ENCODE data around the gene ADCY3.

Gene ADCY3

GRCh38 chr2:24872344-24873115 is 47.5 kb downstream of the ADCY3 start:
- no peak for DNase-seq

DNA sequence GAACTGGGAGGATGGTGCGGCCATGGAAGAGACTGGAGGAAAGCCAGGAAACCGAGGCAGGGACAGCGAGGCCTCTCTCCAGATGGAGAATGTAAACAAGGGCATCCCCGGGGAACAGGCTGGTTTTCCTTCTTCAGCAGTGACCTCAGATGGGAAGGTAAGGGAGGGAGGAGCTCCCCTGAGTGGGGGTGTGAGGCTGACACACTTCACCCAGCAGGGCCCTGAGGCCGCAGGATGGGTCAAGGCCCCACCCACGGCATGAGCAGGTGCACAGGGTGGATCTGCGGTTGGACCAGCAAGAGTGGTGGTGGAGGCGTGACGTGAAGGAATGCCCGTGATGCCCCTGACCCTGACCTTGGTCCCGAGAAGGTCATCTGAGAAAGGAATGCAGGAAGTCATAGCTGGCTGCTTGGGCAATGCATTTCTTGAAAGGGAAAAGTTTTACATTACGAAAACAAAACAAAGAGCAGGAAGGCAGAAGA is 48.1 kb downstream of the ADCY3 start:
- DNase-seq = no peak

DNA sequence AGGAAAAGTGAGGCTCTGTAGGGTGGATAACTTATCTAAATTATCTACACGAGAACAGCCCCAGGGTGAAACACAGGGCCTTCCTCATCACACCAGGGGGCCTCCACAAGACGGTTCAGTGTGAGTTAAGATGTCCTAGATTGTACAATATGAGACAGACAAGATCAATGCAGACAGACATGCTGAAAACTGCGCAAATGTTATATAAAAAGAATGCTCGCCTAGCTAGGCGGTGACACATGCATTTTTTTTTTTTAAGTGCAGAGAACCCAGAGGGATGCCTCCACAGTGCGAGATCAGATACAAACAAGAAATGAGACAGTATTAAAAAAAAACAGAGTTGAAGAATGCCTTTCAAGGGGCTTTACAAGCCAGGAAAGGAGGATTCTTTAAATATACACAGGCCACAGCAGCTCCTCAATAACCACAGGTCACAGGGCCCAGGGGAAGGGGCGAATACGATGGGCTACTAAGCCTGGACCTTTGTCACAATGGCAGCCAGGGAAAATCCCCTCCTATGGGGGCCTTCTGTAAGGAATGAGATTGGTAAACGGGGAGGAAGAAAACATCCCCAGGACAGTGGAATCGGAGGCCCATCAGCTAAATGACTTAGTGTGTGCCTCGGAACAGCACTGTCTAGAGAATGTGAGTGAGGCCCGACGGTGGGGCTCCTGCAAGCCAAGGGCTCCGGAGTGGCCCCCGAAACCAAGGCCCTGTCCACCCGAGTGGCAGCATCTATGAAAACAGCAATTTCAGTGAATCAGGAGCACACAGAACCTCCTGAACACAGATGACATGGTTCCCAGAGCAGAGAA is 48.9 kb downstream of the ADCY3 start:
- no peak for DNase-seq

DNA sequence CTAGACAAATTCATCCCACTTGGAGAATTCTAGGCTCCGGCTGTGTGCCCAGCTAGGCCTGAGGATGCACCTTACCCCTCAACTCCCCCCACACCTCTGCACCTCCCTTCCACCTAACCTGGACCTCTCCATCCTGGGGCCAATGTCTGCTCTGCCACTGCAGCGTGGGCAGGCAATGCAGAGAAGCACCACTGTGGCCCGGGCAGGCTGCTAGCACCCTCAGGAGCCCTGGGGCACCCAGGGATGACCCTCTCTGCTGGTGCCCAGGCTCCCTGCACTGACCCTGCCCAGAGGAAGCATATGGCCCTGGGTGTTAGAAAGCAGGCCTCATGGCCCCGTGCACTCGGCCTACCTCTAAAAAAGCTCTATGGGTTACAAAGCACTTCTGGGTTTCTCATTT is 49.6 kb downstream of the ADCY3 start:
- DNase-seq = no peak

GRCh38 chr2:24866946-24867345 is 53.1 kb downstream of the ADCY3 start:
- DNase-seq = no peak

GRCh38 chr2:24863641-24864040 is 56.4 kb downstream of the ADCY3 start:
- DNase-seq = no peak

DNA sequence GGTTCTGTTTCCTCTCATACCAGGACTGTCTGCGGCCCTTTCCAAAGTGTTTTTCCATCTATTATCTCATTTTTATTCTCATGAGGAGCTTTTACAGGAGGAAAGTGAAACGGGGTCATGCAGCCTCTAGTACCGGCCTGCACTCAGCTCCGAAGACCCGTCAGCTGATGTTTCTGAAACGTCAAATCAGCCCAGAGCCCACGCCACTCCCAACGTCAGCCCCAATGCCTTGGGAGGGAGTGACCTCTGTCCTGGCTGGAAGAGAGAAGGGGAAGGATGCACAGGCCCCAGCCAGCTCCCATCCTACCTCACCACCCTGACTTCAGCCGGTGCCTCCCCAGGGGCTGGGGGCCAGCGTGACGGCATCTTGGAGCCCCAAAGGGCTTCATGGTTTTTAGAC is 58.5 kb downstream of the ADCY3 start:
- no peak for DNase-seq

GRCh38 chr2:24860631-24861030 is 59.4 kb downstream of the ADCY3 start:
- no peak for DNase-seq

GRCh38 chr2:24859968-24860600 is 60.0 kb downstream of the ADCY3 start:
- no peak for DNase-seq

GRCh38 chr2:24858996-24859395 is 61.0 kb downstream of the ADCY3 start:
- no peak for DNase-seq

DNA sequence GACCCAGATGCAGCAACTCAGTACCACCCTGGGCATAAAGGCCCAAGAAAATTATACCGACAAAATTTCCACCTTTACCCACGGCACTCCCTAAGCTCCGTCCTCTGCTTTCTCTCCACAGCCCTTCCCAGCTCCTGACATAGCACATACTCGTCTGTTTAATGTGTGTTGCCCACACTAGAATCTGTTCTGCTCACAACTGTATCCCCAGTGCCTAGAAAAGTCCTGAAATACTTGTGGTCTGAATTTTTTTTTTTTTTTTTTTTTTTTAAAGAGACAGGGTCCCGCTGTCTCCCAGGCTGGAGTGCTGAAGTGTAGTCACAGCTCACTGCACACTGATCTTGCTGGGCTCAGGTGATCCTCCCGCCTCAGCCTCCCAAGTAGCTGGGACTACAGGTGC is 62.3 kb downstream of the ADCY3 start:
- no peak for DNase-seq

- DNase-seq = no peak
Measured at GRCh38 chr2:24856791-24857211, 63.2 kb downstream of the ADCY3 start.

- no peak for DNase-seq
Measured at GRCh38 chr2:24855726-24856125, 64.3 kb downstream of the ADCY3 start.

DNA sequence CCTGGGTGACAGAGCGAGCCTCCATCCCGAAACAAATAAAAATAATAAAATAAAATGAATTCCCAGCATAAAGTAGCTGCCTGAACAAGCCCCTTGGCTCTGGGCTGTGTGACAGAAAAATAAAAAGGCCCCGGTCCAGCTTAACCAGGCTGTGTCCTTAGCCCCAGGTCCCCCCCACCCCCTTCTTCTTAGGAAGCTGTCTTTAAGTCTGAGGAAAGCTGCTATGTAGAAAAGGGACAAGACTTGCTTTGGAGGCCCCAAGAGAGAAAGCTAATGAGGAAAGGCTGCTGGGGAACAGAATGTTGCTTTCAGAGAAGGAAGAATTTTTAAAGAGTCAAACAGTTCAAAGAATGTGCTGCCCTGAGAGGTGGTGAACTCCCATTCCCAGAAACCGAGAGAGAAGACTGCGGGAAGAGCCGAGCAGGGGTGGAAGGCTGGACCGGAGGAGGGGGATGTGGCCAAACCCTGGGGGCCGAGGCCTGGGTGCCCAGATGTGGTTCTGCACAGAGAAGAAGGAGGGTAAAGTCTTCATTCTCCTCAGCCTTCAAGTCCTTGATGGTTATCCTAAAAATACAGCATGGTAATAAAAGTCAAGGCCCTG is 64.9 kb downstream of the ADCY3 start:
- no peak for DNase-seq

- DNase-seq = no peak
Measured at GRCh38 chr2:24853996-24854395, 66.0 kb downstream of the ADCY3 start.

DNA sequence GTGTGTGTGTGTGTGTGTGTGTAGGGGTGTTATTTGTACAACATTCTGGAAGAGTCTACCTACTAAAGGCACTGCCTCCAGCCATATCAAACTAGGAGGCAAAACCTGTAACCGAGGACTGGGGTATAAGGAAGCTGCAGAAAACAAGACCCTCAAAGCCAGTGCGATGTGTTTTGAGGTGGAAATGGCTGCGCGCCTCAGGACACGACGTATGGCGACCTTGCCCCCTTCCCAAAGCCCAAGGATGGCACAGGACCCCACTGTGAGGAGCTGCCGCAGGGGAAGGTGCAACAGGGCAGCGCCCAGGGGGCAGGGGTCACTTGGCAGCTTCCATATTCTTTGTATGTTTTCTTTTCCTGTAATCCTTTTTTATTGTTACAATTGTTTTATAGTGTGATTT is 67.0 kb downstream of the ADCY3 start:
- no peak for DNase-seq

DNA sequence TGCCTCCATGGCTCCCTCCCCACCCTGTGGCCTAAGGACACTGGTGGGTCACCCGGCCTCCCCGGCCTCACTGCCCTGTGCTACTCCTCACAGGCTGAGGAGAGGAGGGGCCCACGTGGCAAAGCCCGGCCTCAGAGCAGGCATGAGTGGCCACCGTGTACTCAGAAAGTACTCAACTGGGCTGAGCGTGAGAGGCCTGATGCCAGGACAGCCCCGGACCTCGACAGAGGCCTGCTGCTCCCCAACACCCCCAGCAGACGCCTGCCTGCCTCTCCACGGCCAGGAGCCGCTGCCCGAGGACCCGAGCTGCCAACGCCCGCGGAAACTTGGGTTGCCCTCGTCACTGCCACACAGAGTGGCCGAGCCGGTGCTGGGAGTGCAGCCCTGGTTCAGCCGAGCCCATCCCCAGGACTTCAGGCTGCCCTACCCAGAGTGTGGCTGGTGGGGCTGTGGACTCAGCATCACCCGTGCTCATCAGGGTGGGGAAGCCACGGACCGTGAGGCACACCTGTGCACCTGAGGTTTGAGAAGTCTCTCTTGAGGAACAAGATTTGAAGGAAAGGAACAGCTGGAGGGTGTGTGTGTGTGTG is 67.5 kb downstream of the ADCY3 start:
- DNase-seq = no peak

DNA sequence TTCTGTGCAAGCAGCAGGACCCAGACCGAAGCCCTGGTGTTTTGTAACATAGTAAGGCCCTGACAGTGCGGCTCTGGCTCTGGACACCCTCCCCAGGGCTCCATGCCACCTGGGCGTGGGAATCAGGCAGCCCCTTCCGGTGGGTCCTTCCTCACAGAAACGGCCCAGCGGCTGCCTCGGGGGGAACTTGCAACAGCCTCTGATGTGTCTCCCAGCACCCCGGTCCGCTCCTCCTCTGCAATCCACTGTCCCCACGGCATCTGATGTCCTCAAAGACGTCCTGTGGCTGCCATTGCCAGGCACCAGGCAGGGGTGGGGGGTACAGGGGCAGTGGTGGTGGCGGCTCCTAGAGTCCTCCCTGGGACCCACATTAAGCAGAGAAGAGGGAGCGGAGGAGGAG is 68.0 kb downstream of the ADCY3 start:
- no peak for DNase-seq

DNA sequence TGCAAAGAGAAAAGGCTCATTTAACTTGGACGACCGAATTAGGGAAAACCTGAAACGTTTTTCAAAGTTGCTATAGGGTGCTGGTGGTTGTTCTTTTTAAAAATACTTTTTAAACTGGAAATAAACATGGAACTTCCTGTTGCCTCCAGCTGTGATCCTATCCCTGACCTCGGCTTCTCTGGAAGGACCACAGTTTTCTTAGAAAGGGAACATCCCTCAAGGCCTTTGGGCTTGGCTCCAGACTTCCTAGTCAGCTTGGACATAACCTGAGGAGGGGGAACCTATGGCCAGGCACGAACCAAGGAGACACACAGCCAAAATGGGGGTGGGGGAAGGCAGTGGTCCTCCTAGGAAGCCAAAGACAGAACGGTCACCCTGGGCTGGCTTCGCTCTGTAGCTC is 69.1 kb downstream of the ADCY3 start:
- no peak for DNase-seq

DNA sequence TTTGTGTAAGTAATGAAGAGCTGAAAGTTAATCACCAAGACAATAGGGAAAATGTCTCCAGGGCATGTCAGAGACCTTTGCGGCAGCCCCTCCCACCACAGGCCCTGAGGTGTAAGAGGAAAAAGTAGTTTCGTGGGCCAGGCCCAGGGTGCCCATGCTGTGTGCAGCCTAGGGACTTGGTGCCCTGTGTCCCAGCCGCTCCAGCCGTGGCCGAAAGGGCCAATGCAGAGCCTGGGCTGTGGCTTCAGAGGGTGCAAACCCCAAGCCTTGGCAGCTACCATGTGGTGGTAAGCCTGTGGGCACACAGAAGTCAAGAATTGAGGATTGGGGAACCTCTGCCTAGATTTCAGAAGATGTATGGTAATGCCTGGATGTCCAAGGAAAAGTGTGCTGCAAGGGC is 74.3 kb downstream of the ADCY3 start:
- DNase-seq = no peak

- DNase-seq = no peak
Measured at GRCh38 chr2:24844023-24844685, 75.9 kb downstream of the ADCY3 start.

DNA sequence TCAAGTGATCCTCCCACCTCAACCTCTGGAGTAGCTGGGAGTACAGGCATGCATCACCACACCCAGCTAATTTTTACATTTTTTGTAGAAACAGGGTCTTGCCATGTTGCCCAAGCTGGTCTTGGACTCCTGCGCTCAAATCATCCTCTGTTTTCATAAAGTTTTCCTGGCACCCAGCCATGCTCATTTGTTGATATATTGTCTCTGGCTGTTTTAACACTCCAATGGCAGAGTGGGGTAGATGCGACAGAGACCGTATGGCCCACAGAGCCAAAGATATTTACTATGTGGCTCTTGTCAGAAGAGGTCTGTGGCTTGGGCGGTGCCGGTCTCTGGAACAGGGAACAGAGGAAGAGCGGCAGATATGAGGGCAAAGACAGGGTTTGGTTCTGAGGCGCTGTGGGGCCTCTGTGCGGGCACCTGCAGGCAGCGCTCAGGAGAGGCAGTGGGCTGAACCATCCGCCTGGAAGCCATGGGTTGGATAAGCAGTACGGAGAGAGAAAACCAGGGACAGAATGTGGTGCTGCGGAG is 76.6 kb downstream of the ADCY3 start:
- DNase-seq = no peak
